ENCODE measurements around the gene STAMBP. TPM values are rescaled to one million over a fixed set of nuclear protein-coding genes. Genes with fewer than 3 reads are reported as not detected.
"Not testable (repeated sequence)": the region's sequence is repeated elsewhere in the genome, so short reads cannot be mapped to it uniquely, and the experiment has no call there.

STAMBP gene
- total and polyA plus RNA-seq, 2 of the 4 experiments (the other 2 are of a cell fraction), result 29.7 to 38.7 TPM

GRCh38 chr2:73903313-73903712 lies 74.6 kb downstream of the STAMBP start:
- peaks cover 46% of the 10 kb centered on the region for H3K36me3 ChIP-seq (ENCODE audit: control insufficient read depth, insufficient read depth, low read length)
- no peak overlapping the region for H2AFZ ChIP-seq (replicated peaks; ENCODE audit: low read length, poor library complexity)
- no peak overlapping the region for H3K4ac ChIP-seq (ENCODE audit: low read depth, low read length)
- TF ChIP-seq MAFK (IDR thresholded peaks at IDR 0.05; ENCODE audit: low read depth, low read length), result no peak
- no peak for TF ChIP-seq CHD1 (IDR thresholded peaks at IDR 0.05; ENCODE audit: low read depth, low read length)
- no peak for TF ChIP-seq POLR2A (IDR thresholded peaks at IDR 0.05; ENCODE audit: low read depth, low read length)
- no peak for TF ChIP-seq MXI1 (IDR thresholded peaks at IDR 0.05; ENCODE audit: borderline replicate concordance, low read depth, low read length)
- TF ChIP-seq RAD21 (IDR thresholded peaks at IDR 0.05; ENCODE audit: low read length), result no peak
- no peak overlapping the region for H3K4me3 ChIP-seq (ENCODE audit: insufficient read depth, low read depth, low read length)
- H3K23ac ChIP-seq (ENCODE audit: low read depth, low read length), result no peak overlapping the region
- dilution Hi-C loops (cut with HindIII; ENCODE audit: low sequenced_read_pairs, unreplicated experiment), result no loop called here
- DNase-seq, result no peak
- no peak overlapping the region for H3K27ac ChIP-seq (ENCODE audit: insufficient read depth, low read length)
- H2AK9ac ChIP-seq (replicated peaks; ENCODE audit: low read depth, low read length, poor library complexity), result no peak overlapping the region
- H4K5ac ChIP-seq (ENCODE audit: low read depth, low read length), result no peak overlapping the region
- no peak overlapping the region for H3K56ac ChIP-seq (ENCODE audit: extremely low read depth, insufficient read depth, low read length)
- H3K4me1 ChIP-seq (ENCODE audit: control insufficient read depth, insufficient read depth, low read length), result peaks cover 2% of the 10 kb centered on the region; the same call in 1 of the 2 replicates
- no peak for ATAC-seq (ENCODE audit: low read depth)
- H2BK120ac ChIP-seq (ENCODE audit: low read depth, low read length), result no peak overlapping the region
- H4K91ac ChIP-seq (ENCODE audit: insufficient read depth, low read depth, low read length), result no peak overlapping the region
- no peak overlapping the region for H2BK5ac ChIP-seq (ENCODE audit: low read depth, low read length, poor library complexity, severe bottlenecking)
- no peak overlapping the region for H3K9ac ChIP-seq (ENCODE audit: low read depth, low read length)
- intact Hi-C loops (cut with micrococcal nuclease), result no loop called here
- H2BK15ac ChIP-seq (ENCODE audit: low read depth, low read length), result no peak overlapping the region
- H3K9me3 ChIP-seq (ENCODE audit: control insufficient read depth, insufficient read depth, low read length), result no peaks in the 10 kb centered on the region
- no TSS peak for BruUV-seq (replicated peaks)
- no CpG with 5 or more reads among the region's 4 CpGs for WGBS, 2 experiments (ENCODE audit: extremely low coverage in 2 of 2, insufficient read length in 1 of 2)
- peaks cover 31 to 64% of the 10 kb centered on the region in 2 experiments for H3K79me1 ChIP-seq (ENCODE audit: low read depth in 1 of 2, low read length in 2 of 2)
- ChIA-PET CTCF (interaction anchor here (0.7 kb wide), 1 partner anchor 17 kb away, joined by 6 read pairs; no protein-coding TSS in a partner anchor), POLR2A (ENCODE audit: unreplicated experiment) (no interaction called here)
- H2AK5ac ChIP-seq (ENCODE audit: low read depth, low read length), result no peak overlapping the region
- no peaks in the 10 kb centered on the region for H3K27me3 ChIP-seq (ENCODE audit: control insufficient read depth, insufficient read depth, low read length)
- no peak overlapping the region for H3K18ac ChIP-seq (ENCODE audit: low read depth, low read length)
- no peak overlapping the region for H4K8ac ChIP-seq (ENCODE audit: low read depth in 2 of 2, low read length in 2 of 2)
- in situ Hi-C loops (cut with MboI; ENCODE audit: low sequenced_read_pairs), result no loop called here
- H3K14ac ChIP-seq (replicated peaks; ENCODE audit: low read depth, low read length), result no peak overlapping the region
- peaks cover 14% of the 10 kb centered on the region for H3K9me1 ChIP-seq (ENCODE audit: insufficient read depth, low read length)
- peaks cover 74% of the 10 kb centered on the region for H4K20me1 ChIP-seq (ENCODE audit: insufficient read depth, low read length)
- no peak overlapping the region for H3K4me2 ChIP-seq (ENCODE audit: low read depth, low read length)
- no peak overlapping the region for H2BK20ac ChIP-seq (ENCODE audit: low read depth, low read length)

DNA sequence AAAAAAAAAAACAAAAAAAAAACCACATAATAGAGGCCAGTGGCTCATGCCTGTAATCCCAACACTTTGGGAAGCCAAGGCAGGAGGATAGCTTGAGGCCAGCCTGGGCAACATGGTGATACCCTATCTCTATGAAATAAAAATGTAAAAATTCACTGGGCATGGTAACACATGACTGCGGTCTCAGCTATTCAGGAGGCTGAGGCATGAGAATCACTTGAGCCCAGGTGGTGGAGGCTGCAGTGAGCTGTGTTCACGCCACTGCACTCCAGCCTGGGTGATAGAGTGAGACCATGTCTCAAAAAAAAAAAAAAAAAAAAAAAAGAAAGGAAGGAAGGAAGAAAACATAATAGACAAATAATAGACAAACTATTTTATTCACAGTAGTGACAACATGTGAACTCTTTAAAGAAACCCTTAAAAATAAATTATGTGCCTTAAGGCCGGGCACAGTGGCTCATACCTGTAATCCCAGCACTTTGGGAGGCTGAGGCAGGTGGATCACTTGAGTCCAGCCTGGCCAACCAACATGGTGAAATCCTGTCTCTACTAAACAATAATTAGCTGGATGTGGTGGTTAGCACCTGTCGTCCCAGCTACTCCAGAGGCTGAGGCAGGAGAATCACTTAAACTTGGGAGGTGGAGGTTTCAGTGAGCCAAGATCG lies 75.3 kb downstream of the STAMBP start:
- H2AK9ac ChIP-seq (replicated peaks; ENCODE audit: low read depth, low read length, poor library complexity); H3K23ac ChIP-seq (ENCODE audit: low read depth, low read length); H4K5ac ChIP-seq (ENCODE audit: low read depth, low read length); POLR2A ChIA-PET (ENCODE audit: unreplicated experiment); in situ Hi-C loops (cut with MboI; ENCODE audit: low sequenced_read_pairs); H3K27me3 ChIP-seq (ENCODE audit: control insufficient read depth, insufficient read depth, low read length); BruUV-seq (replicated peaks); H2BK5ac ChIP-seq (ENCODE audit: low read depth, low read length, poor library complexity, severe bottlenecking); H3K4ac ChIP-seq (ENCODE audit: low read depth, low read length); H2AFZ ChIP-seq (replicated peaks; ENCODE audit: low read length, poor library complexity); H3K9me3 ChIP-seq (ENCODE audit: control insufficient read depth, insufficient read depth, low read length); H3K4me1 ChIP-seq (ENCODE audit: control insufficient read depth, insufficient read depth, low read length); intact Hi-C loops (cut with micrococcal nuclease); H2BK15ac ChIP-seq (ENCODE audit: low read depth, low read length); H3K18ac ChIP-seq (ENCODE audit: low read depth, low read length); H3K27ac ChIP-seq (ENCODE audit: insufficient read depth, low read length); H3K14ac ChIP-seq (replicated peaks; ENCODE audit: low read depth, low read length); H4K91ac ChIP-seq (ENCODE audit: insufficient read depth, low read depth, low read length); H3K56ac ChIP-seq (ENCODE audit: extremely low read depth, insufficient read depth, low read length); H3K9ac ChIP-seq (ENCODE audit: low read depth, low read length); ATAC-seq (ENCODE audit: low read depth); DNase-seq; H2BK120ac ChIP-seq (ENCODE audit: low read depth, low read length); H4K8ac ChIP-seq (ENCODE audit: low read depth in 2 of 2, low read length in 2 of 2); H2BK20ac ChIP-seq (ENCODE audit: low read depth, low read length); H3K4me3 ChIP-seq (ENCODE audit: insufficient read depth, low read depth, low read length); H3K4me2 ChIP-seq (ENCODE audit: low read depth, low read length); H2AK5ac ChIP-seq (ENCODE audit: low read depth, low read length); dilution Hi-C loops (cut with HindIII; ENCODE audit: low sequenced_read_pairs, unreplicated experiment): not testable (repeated sequence)
- CTCF ChIA-PET, result interaction anchor here (0.7 kb wide), 1 partner anchor 16 kb away, joined by 6 read pairs; no protein-coding TSS in a partner anchor
- Histone ChIP-seq H3K9me1 (ENCODE audit: insufficient read depth, low read length) (peaks cover 12% of the 10 kb centered on the region), H4K20me1 (ENCODE audit: insufficient read depth, low read length) (peaks cover 75% of the 10 kb centered on the region), H3K36me3 (ENCODE audit: control insufficient read depth, insufficient read depth, low read length) (peaks cover 53% of the 10 kb centered on the region), H3K79me1 (ENCODE audit: low read depth in 1 of 2, low read length in 2 of 2) (peaks cover 38 to 66% of the 10 kb centered on the region in 2 experiments)
- no CpG with 5 or more reads among the region's 5 CpGs for WGBS, 2 experiments (ENCODE audit: extremely low coverage in 2 of 2, insufficient read length in 1 of 2)

Measured in IMR-90 (cell line).